Activated naive CD8-positive, alpha-beta T cell treated with anti-CD3 and anti-CD28 coated beads, Interleukin-2, amount 10 ng/mL, durations not matched to agents 7 days and 5 days (primary cell): ENCODE results near the gene EMILIN2. TPM values are rescaled to one million over a fixed set of nuclear protein-coding genes. Genes with fewer than 3 reads are reported as not detected.

ENCODE experiments used
- ATAC-seq: fragments of 150-1000 bp; cut with Tn5 transposase; one replicate; pipeline ENCODE4 v1.10.0; 2021; ENCODE audit warnings: low read depth, moderate library complexity
- POLR2A ChIA-PET: fragments of 350-600 bp; sonication (Branson Sonifier 250); formaldehyde crosslinking; loops from one replicate; lab custom pipeline; 2021; ENCODE audit warnings: antibody characterized with exemption; lab: Charles Lee
- DNase-seq: peaks from one replicate; pipeline ENCODE4 v3.0.0; 2021
- H3K27ac Mint-ChIP-seq: one replicate; pipeline ENCODE4 v1.8.0; 2022; ENCODE audit warnings: mild to moderate bottlenecking, mixed read lengths
- H3K27me3 Mint-ChIP-seq: one replicate; pipeline ENCODE4 v1.8.0; 2022; ENCODE audit warnings: mild to moderate bottlenecking, moderate library complexity, mixed read lengths
- H3K36me3 Mint-ChIP-seq: one replicate; pipeline ENCODE4 v1.8.0; 2021; ENCODE audit warnings: mild to moderate bottlenecking, mixed read lengths
- H3K4me1 Mint-ChIP-seq: one replicate; pipeline ENCODE4 v1.8.0; 2021; ENCODE audit warnings: mixed read lengths
- H3K4me3 Mint-ChIP-seq: one replicate; pipeline ENCODE4 v1.8.0; 2022; ENCODE audit warnings: mild to moderate bottlenecking, moderate library complexity, mixed read lengths
- H3K9me3 Mint-ChIP-seq: one replicate; pipeline ENCODE4 v1.8.0; 2021; ENCODE audit warnings: mixed read lengths
- total RNA-seq, 2 experiments: library from RNA; stranded (reverse); gene quantifications; one replicate each; pipeline ENCODE4 v1.2.3, GENCODE V29; 2021

The EMILIN2 gene
- total RNA-seq, 2 experiments from 2014 or later, result 23.3 to 27.7 TPM

DNA sequence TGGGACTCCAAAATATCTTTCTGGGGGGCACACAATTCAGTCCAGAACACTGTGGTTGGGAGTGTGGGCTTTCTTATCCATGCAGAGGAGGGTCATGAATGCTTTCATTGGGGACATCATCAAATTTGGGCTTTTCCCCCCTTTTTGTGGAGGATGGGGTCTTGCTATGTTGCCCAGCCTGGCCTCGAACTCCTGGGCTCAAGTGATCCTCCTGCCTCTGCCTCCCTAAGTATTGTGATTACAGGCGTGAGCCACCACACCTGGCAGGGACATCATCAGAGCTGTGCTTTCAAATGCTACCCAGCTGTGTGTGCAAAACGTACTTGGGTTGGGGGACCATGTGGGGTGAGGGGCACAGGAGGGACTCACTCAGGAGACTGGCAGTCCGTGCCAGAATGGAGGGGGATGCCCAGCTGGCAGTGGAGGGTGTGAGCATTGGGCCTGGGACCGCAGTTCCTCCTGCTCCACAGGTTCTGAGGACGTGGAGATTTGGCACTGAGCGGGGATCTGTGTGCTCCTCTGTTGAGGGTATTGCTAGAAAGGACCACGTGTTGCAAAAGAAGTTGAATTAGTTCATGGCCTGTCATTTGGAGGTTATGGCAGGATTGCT lies 24.4 kb downstream of the EMILIN2 start:
- no peak for DNase-seq
- peaks cover 2% of the 10 kb centered on the region for H3K9me3 Mint-ChIP-seq
- peaks cover 5% of the 10 kb centered on the region for H3K27me3 Mint-ChIP-seq
- peaks cover 1% of the 10 kb centered on the region for H3K36me3 Mint-ChIP-seq
- no peak overlapping the region for H3K27ac Mint-ChIP-seq
- no peak overlapping the region for H3K4me3 Mint-ChIP-seq
- no peak for ATAC-seq
- POLR2A ChIA-PET, result no interaction called here
- H3K4me1 Mint-ChIP-seq, result peaks cover 7% of the 10 kb centered on the region

GRCh38 chr18:2872095-2872494 lies 25.3 kb downstream of the EMILIN2 start:
- Mint-ChIP-seq H3K4me1 (peaks cover 4% of the 10 kb centered on the region), H3K36me3 (no peaks in the 10 kb centered on the region), H3K27me3 (peaks cover 3% of the 10 kb centered on the region), H3K4me3 (no peak overlapping the region), H3K27ac (no peak overlapping the region), H3K9me3 (no peaks in the 10 kb centered on the region)
- DNase-seq (no peak), ATAC-seq (no peak)
- POLR2A ChIA-PET, result no interaction called here

DNA sequence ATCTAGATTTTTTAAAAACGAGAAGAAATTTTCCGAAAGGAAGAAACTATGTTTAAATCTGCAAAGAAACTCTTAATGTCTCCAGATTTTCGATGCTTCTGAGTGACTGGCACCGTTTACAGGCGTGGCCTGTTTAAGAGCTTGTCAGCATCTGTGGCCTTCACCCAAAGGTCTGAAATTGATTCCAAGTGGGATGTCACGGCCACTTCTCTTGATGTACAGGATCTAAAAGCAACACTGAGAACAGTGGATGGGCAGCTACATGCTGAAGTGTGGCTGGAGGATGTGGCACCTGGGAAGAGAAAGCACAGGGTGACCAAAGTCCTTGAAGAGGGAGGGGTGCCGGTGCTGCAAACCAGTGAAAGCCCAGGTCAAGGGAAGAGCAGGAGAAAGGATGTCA lies 28.0 kb downstream of the EMILIN2 start:
- POLR2A ChIA-PET, result interaction anchor here (1.0 kb wide), 1 partner anchor 9 kb away, joined by 4 read pairs; no protein-coding TSS in a partner anchor
- H3K27ac Mint-ChIP-seq, result no peak overlapping the region
- no peaks in the 10 kb centered on the region for H3K36me3 Mint-ChIP-seq
- peaks cover 2% of the 10 kb centered on the region for H3K27me3 Mint-ChIP-seq
- H3K4me3 Mint-ChIP-seq, result no peak overlapping the region
- peaks cover 4% of the 10 kb centered on the region for H3K4me1 Mint-ChIP-seq
- DNase-seq (no peak), ATAC-seq (no peak)
- no peaks in the 10 kb centered on the region for H3K9me3 Mint-ChIP-seq

GRCh38 chr18:2878656-2879330 lies 32.0 kb downstream of the EMILIN2 start:
- Mint-ChIP-seq H3K4me3 (no peak overlapping the region), H3K27me3 (peaks cover 2% of the 10 kb centered on the region), H3K36me3 (no peaks in the 10 kb centered on the region), H3K4me1 (peaks cover 18% of the 10 kb centered on the region), H3K9me3 (no peaks in the 10 kb centered on the region), H3K27ac (no peak overlapping the region)
- POLR2A ChIA-PET, result interaction anchor here (0.9 kb wide), 1 partner anchor 13 kb away, joined by 3 read pairs; no protein-coding TSS in a partner anchor
- ATAC-seq (no peak), DNase-seq (no peak)

DNA sequence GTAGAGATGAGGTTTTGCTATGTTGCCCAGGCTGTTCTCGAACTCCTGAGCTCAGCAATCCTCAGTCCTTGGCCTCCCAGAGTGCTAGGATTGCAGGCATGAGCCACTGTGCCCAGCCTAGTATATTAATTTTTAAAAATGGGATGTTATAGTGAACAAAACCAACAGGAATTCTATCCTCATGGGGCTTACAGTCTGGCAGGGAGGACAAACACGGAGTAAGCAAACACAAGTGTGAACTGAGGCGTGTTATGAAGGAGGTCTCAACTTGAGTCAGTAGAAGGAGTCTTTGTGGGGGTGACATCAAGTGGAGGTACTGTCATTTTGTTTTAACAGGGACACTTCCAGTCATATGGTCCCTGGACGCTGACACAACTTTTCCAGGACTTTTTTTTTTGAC lies 33.1 kb downstream of the EMILIN2 start:
- no peak overlapping the region for H3K27ac Mint-ChIP-seq
- peaks cover 2% of the 10 kb centered on the region for H3K27me3 Mint-ChIP-seq
- H3K4me1 Mint-ChIP-seq, result peaks cover 20% of the 10 kb centered on the region
- H3K4me3 Mint-ChIP-seq, result no peak overlapping the region
- no peaks in the 10 kb centered on the region for H3K9me3 Mint-ChIP-seq
- ATAC-seq (no peak), DNase-seq (no peak)
- POLR2A ChIA-PET, result no interaction called here
- H3K36me3 Mint-ChIP-seq, result no peaks in the 10 kb centered on the region

- DNase-seq, result no peak
- POLR2A ChIA-PET, result no interaction called here
- Mint-ChIP-seq H3K27ac (no peak overlapping the region), H3K36me3 (no peaks in the 10 kb centered on the region), H3K4me1 (peaks cover 16% of the 10 kb centered on the region), H3K9me3 (no peaks in the 10 kb centered on the region), H3K27me3 (peaks cover 2% of the 10 kb centered on the region), H3K4me3 (no peak overlapping the region)
- no peak for ATAC-seq
These were observed 33.7 kb downstream of the EMILIN2 start for GRCh38 chr18:2880473-2880872.

DNA sequence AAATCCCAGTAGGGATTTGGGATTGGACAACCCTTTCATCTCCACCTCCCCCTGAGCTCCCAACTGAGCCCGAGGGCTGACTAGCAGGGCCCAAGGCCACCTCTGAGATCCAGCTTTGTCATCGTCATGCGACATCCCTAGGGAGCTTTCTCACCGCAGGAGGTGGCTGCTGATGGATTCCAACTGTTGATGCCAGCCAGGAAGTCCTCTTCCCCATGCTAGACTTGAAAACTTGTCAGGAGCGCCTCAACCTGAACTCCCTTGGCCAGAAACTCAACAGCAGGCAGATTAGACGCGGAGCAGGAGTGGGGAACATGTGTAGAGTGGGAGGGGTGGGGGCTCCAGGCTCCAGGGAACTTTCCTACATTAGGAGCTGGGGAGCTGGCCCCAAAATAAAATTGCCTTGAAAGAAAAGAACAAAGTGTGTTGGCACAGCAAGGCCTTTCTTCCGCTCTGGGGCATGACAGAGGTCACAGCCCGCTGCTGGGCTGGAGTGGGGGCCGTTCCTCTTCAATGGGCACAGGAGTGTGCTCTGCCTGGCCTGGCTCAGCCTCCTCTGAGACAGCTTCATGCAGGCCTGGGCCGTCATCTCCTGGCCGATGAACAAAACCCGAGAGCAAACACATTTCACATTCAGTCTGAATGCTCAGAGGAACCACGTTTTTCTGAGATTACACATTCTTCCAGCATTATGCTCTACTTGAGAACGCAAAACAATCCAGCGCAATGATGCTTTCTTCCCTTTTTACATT lies 34.5 kb downstream of the EMILIN2 start:
- POLR2A ChIA-PET, result interaction anchor here (0.5 kb wide), 1 partner anchor 9 kb away, joined by 6 read pairs; no protein-coding TSS in a partner anchor
- peaks cover 16% of the 10 kb centered on the region for H3K4me1 Mint-ChIP-seq

DNA sequence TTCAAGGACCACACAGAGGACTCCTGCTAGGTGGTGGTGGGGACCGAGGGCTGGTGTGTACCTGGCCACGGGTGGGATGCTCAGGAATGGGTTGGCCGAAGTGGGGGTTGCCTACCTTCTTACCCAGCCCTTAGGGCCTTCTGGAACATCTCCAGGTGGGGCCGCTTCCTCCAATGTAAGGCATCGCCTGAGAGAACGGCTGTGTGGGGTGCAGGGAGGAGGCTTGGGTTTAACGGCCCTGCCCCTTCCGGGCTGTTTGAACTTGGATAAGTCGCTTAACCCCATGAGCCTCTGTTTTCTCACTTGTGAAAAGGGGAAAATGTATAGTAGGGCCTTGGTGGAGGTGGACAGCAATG lies 35.0 kb downstream of the EMILIN2 start:
- H3K9me3 Mint-ChIP-seq, result peaks cover 5% of the 10 kb centered on the region
- H3K4me1 Mint-ChIP-seq, result peaks cover 19% of the 10 kb centered on the region
- POLR2A ChIA-PET, result no interaction called here
- peaks cover 6% of the 10 kb centered on the region for H3K36me3 Mint-ChIP-seq
- peaks cover 2% of the 10 kb centered on the region for H3K27me3 Mint-ChIP-seq
- H3K4me3 Mint-ChIP-seq, result peak overlapping the region; percentile 61
- DNase-seq, result no peak
- ATAC-seq, result no peak
- H3K27ac Mint-ChIP-seq, result peak overlapping the region; percentile 76

More for the DNA sequence above, 34.5 kb downstream of the EMILIN2 start:
- H3K4me3 Mint-ChIP-seq, result peak overlapping the region; percentile 61
- H3K36me3 Mint-ChIP-seq, result peaks cover under 1% of the 10 kb centered on the region
- no peaks in the 10 kb centered on the region for H3K9me3 Mint-ChIP-seq
- H3K27me3 Mint-ChIP-seq, result peaks cover 2% of the 10 kb centered on the region
- ATAC-seq (no peak), DNase-seq (no peak)
- peak overlapping the region; percentile 76 for H3K27ac Mint-ChIP-seq

DNA sequence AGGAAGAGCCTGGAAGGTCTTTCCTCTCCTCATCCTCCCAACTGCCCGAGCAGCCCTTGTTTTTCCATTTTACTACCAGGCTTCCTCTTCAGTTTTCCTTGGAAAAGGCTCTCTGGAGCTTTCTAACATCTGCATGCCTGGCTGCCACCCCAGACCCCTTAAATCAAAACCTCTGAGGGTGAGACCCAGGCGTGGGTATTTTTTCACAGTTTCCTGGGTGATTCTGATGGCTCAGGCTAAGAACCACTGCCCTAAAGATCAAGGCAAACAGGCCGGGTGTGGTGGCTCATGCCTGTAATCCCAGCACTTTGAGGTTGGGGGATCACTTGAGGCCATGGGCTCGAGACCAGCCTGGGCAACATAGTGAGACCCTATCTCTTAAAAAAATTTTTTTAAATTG lies 35.4 kb downstream of the EMILIN2 start:
- peaks cover 2% of the 10 kb centered on the region for H3K27me3 Mint-ChIP-seq
- POLR2A ChIA-PET, result no interaction called here

GRCh38 chr18:2883076-2883735 lies 36.4 kb downstream of the EMILIN2 start:
- Mint-ChIP-seq H3K27me3 (no peaks in the 10 kb centered on the region), H3K4me1 (peaks cover 19% of the 10 kb centered on the region), H3K27ac (peak overlapping the region; percentile 98), H3K4me3 (peak overlapping the region; percentile 60), H3K9me3 (peaks cover 13% of the 10 kb centered on the region), H3K36me3 (peaks cover 13% of the 10 kb centered on the region)
- POLR2A ChIA-PET, result interaction anchor here (0.7 to 1.2 kb wide), 7 partner anchors 8 to 36 kb away, joined by 3 to 8 read pairs (median 3); no protein-coding TSS in a partner anchor
- DNase-seq (peak; percentile 72), ATAC-seq (peak; percentile 98)

More for the DNA sequence above, 35.4 kb downstream of the EMILIN2 start:
- peak overlapping the region; percentile 76 for H3K27ac Mint-ChIP-seq
- H3K9me3 Mint-ChIP-seq, result peaks cover 9% of the 10 kb centered on the region
- ATAC-seq (no peak), DNase-seq (no peak)
- H3K36me3 Mint-ChIP-seq, result peaks cover 8% of the 10 kb centered on the region
- H3K4me3 Mint-ChIP-seq, result no peak overlapping the region
- peaks cover 19% of the 10 kb centered on the region for H3K4me1 Mint-ChIP-seq

DNA sequence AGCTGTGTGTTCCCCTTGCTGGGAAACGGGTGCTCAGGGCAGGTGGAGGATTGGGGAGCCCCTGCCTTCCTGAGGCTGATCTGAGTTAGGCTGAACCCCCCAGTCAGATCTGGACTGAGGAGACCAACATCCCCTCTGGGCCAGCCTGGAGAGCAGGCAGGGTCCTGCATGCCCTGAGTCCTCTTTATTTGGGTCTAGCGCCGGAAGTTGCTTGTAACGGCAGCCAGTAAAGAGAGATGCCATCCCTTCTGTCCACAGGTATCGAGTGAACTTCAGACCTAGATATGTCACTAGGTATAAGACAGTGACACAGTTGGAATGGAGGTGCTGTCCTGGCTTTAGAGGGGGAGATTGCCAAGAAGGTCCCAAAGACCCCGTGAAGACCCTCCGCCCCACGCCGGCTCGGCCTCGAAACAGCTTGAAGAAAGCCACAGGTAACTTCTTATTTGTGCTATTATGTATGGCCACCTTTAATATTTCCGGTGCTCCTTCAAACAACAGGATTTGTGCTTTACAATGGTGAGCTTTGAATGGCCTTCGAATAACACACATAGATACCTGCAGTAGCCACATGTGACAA lies 38.0 kb downstream of the EMILIN2 start:
- peaks cover 22% of the 10 kb centered on the region for H3K4me1 Mint-ChIP-seq
- peak overlapping the region; percentile 34 for H3K27ac Mint-ChIP-seq
- ATAC-seq, result no peak
- POLR2A ChIA-PET, result interaction anchor here (0.9 kb wide), 1 partner anchor 21 kb away, joined by 3 read pairs; no protein-coding TSS in a partner anchor
- H3K9me3 Mint-ChIP-seq, result peaks cover 15% of the 10 kb centered on the region
- H3K36me3 Mint-ChIP-seq, result peaks cover 16% of the 10 kb centered on the region
- no peaks in the 10 kb centered on the region for H3K27me3 Mint-ChIP-seq
- DNase-seq, result no peak
- no peak overlapping the region for H3K4me3 Mint-ChIP-seq

DNA sequence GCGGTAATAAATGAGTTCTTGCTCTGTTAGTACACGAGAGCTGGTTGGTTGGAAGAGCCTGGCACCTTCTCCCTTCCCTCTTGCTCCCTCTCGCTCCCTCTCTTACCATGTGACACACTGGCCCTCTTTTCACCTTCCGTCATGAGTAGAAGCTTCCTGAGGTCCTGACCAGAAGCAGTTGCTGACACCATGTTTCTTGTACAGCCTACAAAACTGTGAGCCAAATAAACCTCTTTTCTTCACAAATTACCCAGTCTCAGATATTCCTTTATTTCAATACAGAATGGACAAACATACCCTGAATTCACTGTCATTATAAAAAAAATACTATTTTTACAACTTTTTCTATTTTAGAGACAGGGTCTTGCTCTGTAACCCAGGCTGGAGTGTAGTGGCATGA lies 40.7 kb downstream of the EMILIN2 start:
- Mint-ChIP-seq H3K4me3 (no peak overlapping the region), H3K27me3 (no peaks in the 10 kb centered on the region), H3K27ac (peak overlapping the region; percentile 19), H3K36me3 (peaks cover 18% of the 10 kb centered on the region), H3K4me1 (peaks cover 39% of the 10 kb centered on the region), H3K9me3 (peaks cover 18% of the 10 kb centered on the region)
- DNase-seq (no peak), ATAC-seq (no peak)
- POLR2A ChIA-PET, result no interaction called here
